Activated effector memory CD4-positive, alpha-beta T cell treated with Interleukin-2 at 50 U/mL for 16 hours (primary cell): Measurements from ENCODE around the gene NLRP6.
"Not testable (repeated sequence)": the region's sequence is repeated elsewhere in the genome, so short reads cannot be mapped to it uniquely, and the experiment has no call there.

ENCODE experiments used
- DNase-seq: peaks from one replicate; pipeline ENCODE4 v3.0.0-alpha.2; 2020

The NLRP6 gene

DNA sequence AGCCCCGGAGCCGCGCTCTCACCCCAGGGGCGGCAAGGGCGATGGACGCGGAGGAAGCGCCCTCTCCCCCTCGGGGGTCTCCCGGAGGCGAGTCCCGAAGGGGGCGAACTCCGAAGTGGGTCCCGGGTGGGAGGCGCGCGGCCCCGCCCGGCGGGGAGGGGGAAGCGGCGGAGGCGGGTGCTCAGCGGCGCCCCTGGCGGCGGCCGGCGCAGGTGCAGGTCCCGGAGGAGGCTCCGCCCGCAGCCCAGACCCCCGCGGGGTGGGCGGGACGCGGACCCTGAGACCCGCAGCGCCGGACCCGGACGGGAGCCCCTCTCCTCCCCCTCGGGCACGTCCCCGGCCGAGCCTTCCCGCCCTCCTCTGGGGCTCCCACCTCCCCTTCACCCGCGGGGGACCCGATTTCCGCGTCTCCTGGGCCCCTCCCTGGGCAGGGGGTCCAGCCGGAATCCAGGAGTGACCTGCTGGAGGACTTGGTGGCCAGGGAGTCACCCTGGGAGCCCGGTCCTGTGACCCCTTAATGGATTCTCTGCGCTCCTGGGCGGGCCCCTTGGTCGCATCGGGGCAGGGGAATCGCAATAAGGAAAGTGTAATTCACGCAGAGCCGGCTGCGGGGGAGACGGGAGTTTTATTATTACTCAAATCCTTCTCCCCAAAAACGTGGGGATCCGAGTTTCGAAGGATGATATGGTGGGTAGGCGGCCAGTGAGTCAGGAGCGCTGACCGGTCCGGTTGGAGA, 33.0 kb downstream of the NLRP6 start:
- not testable (repeated sequence) for DNase-seq

GRCh38 chr11:312092-312816, 34.0 kb downstream of the NLRP6 start:
- DNase-seq: no peak

GRCh38 chr11:313304-313786, 35.1 kb downstream of the NLRP6 start:
- DNase-seq: no peak

DNA sequence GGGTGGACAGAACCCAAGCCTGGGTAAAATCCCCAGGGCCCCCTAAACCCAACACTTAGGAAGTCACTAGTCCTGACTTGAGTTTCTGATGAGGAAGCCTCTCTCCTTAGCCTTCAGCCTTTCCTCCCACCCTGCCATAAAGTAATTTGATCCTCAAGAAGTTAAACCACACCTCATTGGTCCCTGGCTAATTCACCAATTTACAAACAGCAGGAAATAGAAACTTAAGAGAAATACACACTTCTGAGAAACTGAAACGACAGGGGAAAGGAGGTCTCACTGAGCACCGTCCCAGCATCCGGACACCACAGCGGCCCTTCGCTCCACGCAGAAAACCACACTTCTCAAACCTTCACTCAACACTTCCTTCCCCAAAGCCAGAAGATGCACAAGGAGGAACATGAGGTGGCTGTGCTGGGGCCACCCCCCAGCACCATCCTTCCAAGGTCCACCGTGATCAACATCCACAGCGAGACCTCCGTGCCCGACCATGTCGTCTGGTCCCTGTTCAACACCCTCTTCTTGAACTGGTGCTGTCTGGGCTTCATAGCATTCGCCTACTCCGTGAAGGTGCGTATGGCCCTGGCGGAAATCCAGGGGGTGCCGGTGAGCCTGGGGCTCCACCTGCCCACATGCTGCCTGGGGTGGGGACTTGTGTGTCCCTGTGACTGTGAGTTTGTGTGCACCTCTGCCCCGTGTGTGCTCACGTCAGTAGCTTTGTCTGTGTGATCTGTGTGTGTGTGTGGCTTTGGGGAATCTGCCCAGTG, 35.8 kb downstream of the NLRP6 start, which contains the start of gene IFITM1:
IFITM1 (plus strand) TSS at position 254 of the 767 bp plus-strand sequence; CDS start at position 385, 131 bp downstream.
- DNase-seq: peak; percentile 58

DNA sequence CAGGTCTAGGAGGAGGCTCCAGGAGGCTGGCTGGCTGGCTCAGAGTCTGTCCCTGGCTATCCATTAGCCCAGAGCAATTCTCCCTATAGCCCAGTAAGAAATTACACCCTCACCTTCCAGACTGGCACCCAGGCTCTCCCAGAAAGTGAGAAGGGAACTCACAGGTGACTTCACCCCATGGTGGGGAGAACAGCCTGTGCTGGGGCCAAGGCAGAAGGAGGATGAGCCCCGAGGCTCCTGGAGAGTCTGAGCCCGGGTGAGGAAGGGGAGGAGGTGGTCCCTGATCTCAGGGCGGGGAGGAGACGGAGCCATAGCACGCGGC, 36.3 kb downstream of the NLRP6 start:
- not testable (repeated sequence) for DNase-seq

DNA sequence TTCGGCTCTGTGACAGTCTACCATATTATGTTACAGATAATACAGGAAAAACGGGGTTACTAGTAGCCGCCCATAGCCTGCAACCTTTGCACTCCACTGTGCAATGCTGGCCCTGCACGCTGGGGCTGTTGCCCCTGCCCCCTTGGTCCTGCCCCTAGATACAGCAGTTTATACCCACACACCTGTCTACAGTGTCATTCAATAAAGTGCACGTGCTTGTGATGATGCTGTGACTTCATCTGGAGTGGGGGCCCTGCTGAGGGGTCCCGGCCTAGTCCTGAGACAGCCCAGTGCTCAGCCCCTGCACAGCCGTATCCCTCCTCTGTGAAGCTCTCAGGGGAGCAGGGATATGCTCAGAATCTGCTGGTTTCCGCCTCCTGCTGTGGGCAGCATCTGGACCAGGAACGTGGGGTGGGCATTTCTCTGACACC, 36.9 kb downstream of the NLRP6 start:
- DNase-seq: no peak

GRCh38 chr11:315516-315994, 37.3 kb downstream of the NLRP6 start:
- DNase-seq: no peak

- DNase-seq: no peak
These were observed 38.0 kb downstream of the NLRP6 start for GRCh38 chr11:316031-316701.

- no peak for DNase-seq
These were observed 38.7 kb downstream of the NLRP6 start for GRCh38 chr11:316891-317301.

DNA sequence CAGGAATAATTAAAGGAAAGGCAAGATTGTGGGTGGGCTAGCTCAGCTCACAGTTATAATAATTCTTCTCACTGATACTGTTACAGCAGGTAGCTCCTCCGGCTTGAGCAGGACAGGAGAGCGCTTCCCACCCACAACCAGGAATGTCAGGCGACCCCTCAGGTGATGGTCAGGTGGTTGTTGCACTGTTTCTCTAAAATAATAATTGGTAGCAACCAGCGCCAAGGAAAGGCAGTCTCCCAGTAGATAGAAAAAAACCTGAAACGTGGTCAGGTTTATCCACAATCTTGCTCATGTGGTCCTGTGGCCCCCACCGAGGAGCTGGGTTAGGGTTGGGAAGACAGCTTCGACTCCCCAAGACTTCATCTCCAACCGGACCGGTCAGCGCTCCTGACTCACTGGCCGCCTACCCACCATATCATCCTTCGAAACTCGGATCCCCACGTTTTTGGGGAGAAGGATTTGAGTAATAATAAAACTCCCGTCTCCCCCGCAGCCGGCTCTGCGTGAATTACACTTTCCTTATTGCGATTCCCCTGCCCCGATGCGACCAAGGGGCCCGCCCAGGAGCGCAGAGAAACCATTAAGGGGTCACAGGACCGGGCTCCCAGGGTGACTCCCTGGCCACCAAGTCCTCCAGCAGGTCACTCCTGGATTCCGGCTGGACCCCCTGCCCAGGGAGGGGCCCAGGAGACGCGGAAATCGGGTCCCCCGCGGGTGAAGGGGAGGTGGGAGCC, 39.6 kb downstream of the NLRP6 start:
- not testable (repeated sequence) for DNase-seq

DNA sequence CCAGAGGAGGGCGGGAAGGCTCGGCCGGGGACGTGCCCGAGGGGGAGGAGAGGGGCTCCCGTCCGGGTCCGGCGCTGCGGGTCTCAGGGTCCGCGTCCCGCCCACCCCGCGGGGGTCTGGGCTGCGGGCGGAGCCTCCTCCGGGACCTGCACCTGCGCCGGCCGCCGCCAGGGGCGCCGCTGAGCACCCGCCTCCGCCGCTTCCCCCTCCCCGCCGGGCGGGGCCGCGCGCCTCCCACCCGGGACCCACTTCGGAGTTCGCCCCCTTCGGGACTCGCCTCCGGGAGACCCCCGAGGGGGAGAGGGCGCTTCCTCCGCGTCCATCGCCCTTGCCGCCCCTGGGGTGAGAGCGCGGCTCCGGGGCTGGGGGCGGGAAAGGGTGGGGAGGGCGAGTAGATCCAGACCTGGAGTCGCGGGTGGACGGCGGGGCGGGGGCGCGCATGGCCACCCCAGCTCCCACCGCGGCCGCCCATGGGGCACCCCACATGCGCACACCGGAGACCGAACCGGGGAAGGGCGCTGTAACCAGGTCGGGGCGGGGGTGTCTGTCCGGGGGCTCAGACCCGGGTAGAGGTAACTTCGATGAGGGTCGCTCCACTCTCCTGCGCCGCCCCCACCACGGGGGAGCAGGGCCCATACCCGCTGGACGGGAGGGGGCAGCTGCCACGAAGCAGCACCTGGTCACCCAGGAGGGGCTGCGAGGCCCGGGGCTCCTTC, 40.4 kb downstream of the NLRP6 start:
- not testable (repeated sequence) for DNase-seq

GRCh38 chr11:319121-319887, 41.1 kb downstream of the NLRP6 start:
- DNase-seq: not testable (repeated sequence)

- not testable (repeated sequence) for DNase-seq
These were observed 41.7 kb downstream of the NLRP6 start for GRCh38 chr11:319888-320273.

DNA sequence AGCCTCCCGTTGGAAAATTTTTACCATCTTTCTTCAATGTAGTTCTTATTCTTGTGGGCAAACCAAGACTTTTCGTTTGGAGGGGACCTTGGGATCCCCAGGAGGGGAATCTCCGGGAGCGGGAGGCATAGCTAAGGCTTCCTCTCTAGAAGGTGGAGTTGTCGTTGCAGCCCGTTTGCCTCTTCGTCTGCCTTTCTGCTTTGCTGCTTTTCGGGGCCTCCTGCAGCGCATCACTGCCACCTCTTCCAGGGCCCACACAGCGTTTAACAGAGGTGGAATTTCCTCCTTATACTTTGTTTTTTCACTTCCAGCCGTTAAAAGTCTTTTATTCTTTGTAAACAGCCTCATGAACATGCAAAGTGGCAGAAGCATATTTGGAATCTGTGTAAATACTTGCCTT, 45.9 kb downstream of the NLRP6 start:
- DNase-seq: no peak

- DNase-seq: not testable (repeated sequence)
These were observed 46.6 kb downstream of the NLRP6 start for GRCh38 chr11:324593-325517.

DNA sequence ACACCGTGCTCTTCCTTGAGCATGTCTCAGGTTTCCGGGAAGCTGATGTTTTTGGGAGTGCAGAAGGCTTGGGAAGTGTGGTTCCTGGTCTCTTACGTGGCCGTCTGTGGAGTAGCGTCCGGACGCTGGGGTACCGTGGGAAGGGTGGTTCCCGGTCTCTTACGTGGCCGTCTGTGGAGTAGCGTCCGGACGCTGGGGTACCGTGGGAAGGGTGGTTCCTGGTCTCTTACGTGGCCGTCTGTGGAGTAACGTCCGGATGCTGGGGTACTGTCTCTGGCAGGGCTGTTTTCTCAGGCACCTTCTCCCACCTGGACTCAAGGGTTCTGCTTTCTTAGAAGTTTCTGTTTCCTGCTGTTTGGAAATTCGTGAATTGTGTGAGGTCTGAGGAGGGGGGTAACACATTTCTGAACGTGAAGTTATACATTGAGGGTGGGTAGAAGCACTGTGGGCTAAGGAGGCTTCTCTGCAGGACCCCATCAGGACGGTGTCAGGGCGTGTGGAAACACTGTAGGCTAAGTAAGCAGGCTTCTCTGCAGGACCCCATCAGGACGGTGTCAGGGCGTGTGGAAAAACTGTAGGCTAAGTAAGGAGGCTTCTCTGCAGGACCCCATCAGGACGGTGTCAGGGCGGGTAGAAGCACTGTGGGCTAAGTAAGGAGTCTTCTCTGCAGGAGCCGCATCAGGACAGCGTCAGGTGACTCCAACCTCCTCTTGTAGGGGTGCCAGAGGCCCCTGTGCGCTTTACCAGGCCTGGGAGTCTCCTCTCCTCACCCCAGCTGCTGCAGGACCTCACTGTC, 47.8 kb downstream of the NLRP6 start:
- no peak for DNase-seq

DNA sequence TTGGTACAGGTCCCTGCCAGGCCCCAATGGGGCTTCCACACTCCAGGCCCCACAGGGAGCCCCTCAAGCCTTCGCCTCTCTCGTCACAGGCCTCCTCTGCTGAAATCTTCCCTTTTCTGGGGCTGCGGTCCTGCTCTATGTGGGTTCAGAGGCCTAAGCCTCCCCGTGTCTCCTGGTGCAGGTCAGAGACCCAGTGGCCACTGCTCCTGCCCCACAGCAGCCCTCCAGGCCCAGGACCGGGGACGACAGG, 48.3 kb downstream of the NLRP6 start:
- no peak for DNase-seq

GRCh38 chr11:326842-327580, 48.8 kb downstream of the NLRP6 start:
- peak; percentile 33 for DNase-seq
